ENCODE results near the gene SLC9A8.

The SLC9A8 gene

GRCh38 chr20:49845060-49845459, 32.4 kb downstream of the SLC9A8 start:
- no peak for DNase-seq (ENCODE audit: extremely low read depth, low read depth)
- TF ChIP-seq CTCF (IDR thresholded peaks at IDR 0.05; ENCODE audit: low read depth, low read length), result no peak

GRCh38 chr20:49846206-49846807, 33.7 kb downstream of the SLC9A8 start:
- TF ChIP-seq CTCF (IDR thresholded peaks at IDR 0.05; ENCODE audit: low read depth, low read length), result peak; percentile 51
- no peak for DNase-seq (ENCODE audit: extremely low read depth, low read depth)

- TF ChIP-seq CTCF (IDR thresholded peaks at IDR 0.05; ENCODE audit: low read depth, low read length), result no peak
- no peak for DNase-seq (ENCODE audit: extremely low read depth, low read depth)
These were observed 38.0 kb downstream of the SLC9A8 start for GRCh38 chr20:49850463-49851230.

GRCh38 chr20:49851231-49851705, 38.6 kb downstream of the SLC9A8 start:
- TF ChIP-seq CTCF (IDR thresholded peaks at IDR 0.05; ENCODE audit: low read depth, low read length), result no peak
- no peak for DNase-seq (ENCODE audit: extremely low read depth, low read depth)

- TF ChIP-seq CTCF (IDR thresholded peaks at IDR 0.05; ENCODE audit: low read depth, low read length), result no peak
- no peak for DNase-seq (ENCODE audit: extremely low read depth, low read depth)
These were observed 39.4 kb downstream of the SLC9A8 start for GRCh38 chr20:49851991-49852390.

- DNase-seq (ENCODE audit: extremely low read depth, low read depth), result no peak
- TF ChIP-seq CTCF (IDR thresholded peaks at IDR 0.05; ENCODE audit: low read depth, low read length), result no peak
These were observed 40.0 kb downstream of the SLC9A8 start for GRCh38 chr20:49852522-49853080.

GRCh38 chr20:49853640-49854039, 41.0 kb downstream of the SLC9A8 start:
- no peak for TF ChIP-seq CTCF (IDR thresholded peaks at IDR 0.05; ENCODE audit: low read depth, low read length)

More at GRCh38 chr20:49853640-49854039, 41.0 kb downstream of the SLC9A8 start:
- DNase-seq (ENCODE audit: extremely low read depth, low read depth), result no peak

Measured in AG09319 (cell line).